ENCODE results near the gene RELB.

The RELB gene

GRCh38 chr19:45087531-45087930, 86.3 kb downstream of the RELB start:
- DNase-seq, result peak; percentile 47
